Right renal cortex interstitium (tissue), 3 donors: Measurements from ENCODE around the gene DLG2. TPM values are rescaled to one million over a fixed set of nuclear protein-coding genes. Genes with fewer than 3 reads are reported as not detected.

Source experiments
- DNase-seq, 3 donors: peaks; one replicate each; pipeline ENCODE4 v3.0.0-alpha.2; 2013; ENCODE audit warnings: low read depth in 3 of 3, low spot score in 2 of 3
- polyA plus RNA-seq, 3 donors: library from polyadenylated mRNA; unstranded; fragments of 120-200 nt; gene quantifications; one replicate each; pipeline ENCODE4 v1.2.1, GENCODE V29; 2013; ENCODE audit not compliant: insufficient read length in 3 of 3

DLG2 gene
- polyA plus RNA-seq, 3 donors, result 11.5 to 14.0 (median 13.3) TPM

DNA sequence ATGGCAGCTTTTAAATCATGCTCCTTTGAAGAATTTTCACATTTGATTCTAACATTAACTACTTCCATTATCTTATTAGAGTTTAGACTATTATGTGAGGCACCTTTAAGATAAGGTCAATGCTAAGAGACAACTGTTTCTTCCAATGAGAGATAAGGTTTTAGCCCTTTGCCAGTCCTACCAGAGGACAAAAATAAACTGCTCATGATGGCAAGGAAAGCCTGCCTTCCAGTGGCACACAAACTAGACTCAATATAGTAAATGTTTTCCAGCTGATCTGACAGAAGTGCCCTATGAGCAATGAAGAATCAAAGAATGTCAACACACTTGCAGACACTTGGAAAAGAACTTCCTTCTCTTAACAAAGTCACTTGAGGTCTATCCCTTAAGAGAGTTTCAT, 1188.6 kb downstream of the DLG2 start:
- no peak for DNase-seq

DNA sequence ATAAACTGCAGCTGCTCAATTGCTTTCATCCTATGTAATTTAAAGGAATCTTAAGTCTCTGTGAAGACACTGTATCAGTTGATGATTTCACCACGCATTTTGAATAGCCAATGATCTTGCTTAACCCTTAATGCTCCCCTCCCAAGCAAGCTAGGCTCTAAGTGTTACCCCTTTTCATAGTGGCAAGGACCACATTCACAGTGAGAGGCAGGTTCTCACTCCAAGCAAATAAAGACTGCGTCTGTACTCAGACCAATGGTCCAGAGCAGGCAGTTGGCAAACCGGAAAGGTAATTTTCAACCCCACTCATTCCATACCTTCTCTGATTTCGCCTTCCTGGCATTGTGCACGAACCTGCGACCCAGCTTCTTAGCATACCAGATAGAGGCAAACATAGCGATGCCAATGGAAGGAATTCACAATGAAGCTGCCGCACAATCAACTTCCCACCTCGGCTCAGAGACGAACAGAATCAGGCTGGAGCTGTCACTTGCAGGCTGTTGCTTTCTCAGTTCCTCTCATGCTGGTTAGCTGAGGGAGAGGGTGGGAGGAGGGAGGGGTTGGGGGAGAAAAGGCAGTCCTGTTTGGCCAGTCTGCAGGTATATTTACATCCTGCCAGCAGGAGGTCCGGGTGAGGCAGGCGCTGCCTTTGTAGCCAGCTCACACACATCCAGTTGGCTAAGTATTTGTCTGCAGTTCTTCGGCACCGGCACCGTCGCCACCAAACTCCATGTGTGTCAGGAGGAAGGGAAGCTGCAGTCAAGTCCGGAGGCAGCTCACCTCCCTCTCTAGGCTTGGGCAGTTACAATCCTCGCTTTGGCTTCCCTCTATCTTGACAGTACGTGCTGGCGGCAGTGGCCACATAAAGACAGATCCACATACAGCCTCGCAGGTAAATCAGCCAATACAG, 1189.8 kb downstream of the DLG2 start:
- DNase-seq, result peak in 1 of 3 donors; percentile 18

DNA sequence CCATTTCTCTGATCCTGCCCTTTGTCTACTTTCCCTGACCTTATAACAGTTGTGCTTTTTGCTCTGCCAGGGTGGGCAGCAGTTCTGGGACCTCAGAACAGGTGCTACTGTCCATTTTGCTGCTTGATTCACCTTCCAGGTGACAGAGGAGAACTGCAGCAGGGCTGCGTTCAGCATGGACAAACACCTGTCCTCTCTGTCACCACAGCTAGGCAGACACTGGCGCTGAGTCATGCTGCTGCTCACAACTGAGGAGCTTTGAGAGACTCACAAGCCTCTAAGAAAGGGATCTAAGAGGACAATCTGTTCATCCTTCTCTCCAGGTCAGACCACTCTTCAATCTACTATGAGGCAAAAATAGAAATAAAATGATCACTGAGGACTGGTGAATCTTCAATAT, 1196.5 kb downstream of the DLG2 start:
- DNase-seq, result no peak

DNA sequence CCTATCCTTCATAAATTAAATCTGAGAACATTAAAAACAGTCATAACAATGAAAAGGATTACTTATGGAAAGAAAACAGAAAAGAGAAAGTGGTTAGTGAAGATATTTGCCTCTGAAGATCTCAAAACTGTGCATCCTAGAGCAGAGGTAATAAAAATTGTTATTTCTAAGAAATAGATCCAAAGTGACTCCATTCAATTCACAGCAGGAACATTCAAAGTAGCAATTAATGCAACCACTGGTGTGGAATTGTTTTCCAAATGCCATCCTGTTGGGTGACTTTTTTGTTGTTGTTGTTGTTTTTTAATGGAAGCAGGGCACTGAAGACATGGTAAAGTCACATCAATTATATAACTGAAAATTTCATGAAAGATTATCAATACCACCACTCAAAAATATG, 1201.5 kb downstream of the DLG2 start:
- DNase-seq, result no peak

DNA sequence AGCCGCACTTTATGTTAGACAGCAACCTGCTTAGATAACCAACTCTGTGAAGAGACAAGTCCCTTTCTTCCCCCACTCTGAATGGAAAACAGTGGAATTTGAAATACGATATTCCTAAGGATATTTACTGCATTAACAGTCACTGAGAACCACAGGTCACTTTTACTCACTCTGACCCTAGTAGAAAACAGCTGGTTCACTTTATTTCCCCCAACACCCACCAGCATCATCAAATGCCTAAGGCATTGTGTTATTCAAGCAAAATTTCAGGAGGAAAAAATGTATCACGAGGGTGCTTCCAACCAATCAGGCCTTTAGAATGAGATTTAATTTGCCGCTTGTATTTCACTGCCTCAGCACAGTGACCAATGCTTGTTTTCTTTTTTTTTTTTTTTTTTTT, 1206.9 kb downstream of the DLG2 start:
- DNase-seq, result peak; percentile 12 to 37 (median 36)

DNA sequence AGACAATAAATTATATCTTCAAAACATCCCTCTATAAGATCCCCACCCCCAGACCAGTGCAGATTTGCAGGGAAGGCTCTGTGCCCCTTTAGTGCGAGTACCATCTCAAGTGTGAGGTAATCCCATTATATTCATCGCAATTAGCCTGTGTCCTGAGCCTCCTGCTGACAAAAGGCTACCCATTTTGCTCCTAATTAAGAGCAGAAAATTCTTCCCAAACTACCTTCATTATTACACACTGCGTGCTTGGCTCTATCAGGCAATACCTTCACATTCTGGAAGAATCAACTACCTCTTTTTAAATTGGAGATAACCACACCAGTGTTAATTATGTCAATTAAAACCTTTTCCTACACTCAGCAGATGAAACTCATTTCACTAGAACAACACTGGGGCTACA, 1207.5 kb downstream of the DLG2 start:
- DNase-seq, result no peak

DNA sequence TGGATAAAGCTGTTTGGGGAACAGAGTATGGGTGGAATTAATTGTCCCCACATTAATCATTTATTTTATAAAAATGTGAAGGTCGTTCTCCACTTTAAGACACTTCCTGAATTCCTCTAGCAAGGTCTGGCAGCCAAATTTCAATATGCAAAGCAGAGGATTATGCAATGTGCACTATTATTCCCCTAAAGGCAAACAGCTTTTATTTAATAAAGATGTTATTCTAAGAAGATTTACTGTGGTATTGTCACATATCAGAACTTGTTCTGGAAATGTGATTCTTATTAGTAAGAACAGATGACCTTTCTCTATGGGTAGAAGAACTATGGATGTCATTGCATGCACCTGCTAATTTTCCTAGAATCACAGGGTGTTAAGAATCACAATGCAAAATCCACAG, 1212.2 kb downstream of the DLG2 start:
- DNase-seq, result no peak

DNA sequence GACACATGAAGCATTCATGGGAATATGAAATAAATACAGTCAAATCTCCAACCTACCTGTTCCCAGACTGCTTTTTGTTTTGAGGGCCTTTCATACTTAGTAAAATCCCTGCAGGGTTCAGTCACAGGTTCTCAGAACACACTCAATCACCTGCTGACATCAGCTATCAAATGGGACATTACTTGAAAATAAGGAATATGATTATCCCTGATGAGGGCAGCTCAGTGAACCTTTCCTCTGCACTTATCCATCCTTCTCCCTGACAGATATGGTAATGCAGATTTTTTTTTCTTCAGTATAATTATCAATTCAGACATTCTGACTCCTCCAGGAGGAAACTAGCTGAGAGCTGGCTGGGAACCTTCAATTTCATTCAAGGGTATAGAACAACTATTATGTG, 1213.6 kb downstream of the DLG2 start:
- no peak for DNase-seq

DNA sequence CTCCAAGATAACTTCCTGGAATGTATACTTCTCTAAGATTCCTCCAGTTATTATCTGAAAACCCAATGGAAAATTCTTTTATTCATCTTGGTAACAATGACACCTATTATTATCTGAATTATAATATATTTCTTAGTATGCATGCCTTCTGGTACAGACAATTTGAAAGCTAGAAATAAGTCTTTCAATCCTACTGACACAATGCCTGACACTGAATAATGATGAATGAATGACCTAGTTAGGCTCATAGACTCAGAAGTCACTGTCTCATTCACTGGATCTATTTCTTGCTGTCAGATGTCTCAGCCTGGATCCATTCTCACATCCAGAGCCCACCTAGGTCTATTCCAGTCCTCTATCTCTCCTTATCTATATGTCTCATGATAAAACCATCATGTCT, 1214.3 kb downstream of the DLG2 start:
- no peak for DNase-seq

DNA sequence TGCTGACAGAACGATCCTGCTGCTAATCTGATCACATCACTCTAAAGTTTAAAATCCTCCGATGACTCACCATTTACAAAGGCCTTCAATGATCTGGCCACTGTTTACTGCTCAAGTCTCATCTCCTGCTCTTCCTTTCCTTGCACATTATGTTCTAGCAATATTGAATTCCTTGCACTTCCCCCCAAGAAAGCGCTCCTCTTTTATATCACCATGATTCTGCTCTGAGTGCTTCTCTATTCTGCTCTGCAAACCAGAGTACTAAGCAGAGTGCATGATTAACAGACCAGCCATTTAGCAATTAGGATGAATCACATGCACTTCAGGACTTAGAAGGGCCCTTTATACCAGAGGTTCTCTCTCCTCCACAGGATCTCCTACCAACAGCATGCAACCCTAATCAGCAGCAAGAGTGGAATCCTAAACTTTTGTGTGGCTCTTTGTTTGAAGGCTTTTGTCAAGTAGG, 1218.2 kb downstream of the DLG2 start:
- no peak for DNase-seq

DNA sequence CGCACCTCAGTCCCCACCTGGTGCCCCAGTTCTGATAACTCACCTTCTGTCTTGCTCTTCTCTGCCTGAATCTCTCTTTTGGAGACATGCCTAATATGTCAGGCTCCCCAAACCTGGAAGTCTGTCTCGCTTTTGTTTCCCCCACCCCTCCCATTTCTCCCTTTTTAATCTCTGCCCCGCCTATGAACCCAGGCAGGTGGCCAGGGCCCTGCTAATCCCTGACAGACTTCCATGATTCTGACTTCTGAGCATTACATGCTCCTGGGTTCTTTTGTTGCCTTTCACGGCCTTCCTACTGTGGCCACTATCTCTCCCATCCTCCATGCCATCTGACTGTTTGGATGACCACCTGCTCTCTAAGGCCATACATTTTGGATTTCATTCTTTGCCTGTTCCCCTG, 1220.1 kb downstream of the DLG2 start:
- no peak for DNase-seq

DNA sequence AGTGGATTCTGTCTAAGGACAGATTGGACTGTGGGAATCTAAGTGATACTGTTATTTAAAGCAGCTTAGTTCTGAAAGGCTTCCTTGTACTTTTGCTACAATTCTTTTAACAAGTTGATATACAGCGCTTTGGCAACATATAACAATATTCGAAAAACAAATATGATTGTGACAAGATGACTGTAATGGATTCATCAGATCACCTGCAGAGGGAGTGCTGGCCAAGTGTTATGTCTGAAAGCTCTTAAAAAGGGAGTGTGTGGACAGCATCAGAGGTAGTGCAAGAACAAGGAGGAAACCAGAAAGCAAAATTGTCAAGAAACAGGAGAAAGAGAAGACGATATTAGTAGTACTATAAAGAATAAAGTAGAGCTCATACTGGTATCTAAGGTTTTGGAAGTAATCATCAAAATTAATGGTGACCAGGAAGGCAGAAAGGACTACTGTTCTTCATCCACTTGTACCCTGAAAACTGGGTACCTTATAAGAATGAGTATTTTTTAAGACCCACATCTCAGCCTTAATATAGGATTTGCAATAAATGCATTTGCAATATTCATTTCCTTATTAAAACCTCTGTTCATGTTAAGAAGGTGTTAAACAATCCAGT, 1229.0 kb downstream of the DLG2 start:
- no peak for DNase-seq

DNA sequence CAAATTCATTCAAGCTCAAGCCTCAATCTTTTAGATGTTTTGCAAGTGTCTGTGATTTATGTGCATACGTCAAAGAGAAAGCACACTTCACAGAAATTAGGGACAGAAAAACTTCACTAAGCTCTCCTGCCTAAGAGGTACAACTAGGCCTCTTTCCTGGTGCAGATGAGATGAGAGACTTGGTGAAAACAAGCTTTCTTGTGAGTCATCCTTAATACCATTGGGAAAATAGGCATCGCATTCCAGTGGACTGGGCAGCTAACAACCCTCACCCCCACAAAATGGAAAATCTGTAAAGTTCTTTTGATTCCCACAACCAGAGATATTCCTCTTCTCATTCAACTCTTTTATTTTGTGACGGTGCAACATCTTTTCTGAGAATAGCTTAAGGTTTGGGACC, 1230.6 kb downstream of the DLG2 start:
- DNase-seq, result no peak

DNA sequence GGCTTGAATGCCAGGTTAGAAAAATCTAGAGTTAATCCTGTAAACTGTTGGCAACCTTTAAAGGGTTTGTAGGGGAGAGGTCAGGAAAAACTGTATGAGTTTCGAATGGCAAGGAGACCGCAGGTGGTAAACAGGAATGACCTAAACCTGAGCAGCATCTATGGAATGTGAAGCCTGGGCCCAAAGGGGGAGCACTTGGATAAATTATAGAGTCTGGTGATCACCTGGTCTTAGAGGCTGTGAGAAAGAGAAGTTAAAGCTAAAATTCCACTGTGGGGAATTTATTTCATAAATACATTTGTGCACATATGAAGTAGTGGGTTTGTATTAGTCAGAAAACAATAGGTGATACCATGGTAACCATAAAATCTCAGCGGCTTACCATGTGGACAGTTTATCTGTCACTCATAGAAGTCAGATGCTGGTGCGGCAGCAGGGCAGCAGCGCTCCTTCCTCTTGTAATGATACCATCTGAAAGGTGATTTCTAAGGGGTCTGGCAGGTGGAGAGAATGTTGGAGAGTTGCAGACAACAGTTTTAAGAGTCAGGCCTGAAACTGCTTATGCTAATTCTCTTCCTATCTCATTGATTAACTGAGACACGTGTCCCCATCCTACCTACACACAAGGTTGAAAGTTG, 1236.6 kb downstream of the DLG2 start:
- DNase-seq, result no peak

DNA sequence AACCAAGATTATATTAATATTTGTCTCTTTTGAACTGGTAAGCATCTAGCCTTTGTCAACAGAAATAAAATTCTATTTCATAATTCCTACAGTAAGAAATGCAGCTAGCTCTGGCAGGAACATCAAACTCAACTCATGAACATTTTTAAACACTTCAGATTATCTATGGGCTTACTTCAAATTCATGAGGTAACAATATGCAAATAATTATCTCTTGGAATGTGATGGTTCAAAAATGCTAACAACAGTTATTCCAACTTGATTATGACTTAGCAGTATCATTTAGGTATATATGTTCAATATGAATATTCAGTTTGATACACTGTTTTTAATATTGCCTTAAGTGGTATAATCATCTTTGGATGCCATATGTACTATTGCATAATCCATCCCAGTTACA, 1237.4 kb downstream of the DLG2 start:
- DNase-seq, result no peak

DNA sequence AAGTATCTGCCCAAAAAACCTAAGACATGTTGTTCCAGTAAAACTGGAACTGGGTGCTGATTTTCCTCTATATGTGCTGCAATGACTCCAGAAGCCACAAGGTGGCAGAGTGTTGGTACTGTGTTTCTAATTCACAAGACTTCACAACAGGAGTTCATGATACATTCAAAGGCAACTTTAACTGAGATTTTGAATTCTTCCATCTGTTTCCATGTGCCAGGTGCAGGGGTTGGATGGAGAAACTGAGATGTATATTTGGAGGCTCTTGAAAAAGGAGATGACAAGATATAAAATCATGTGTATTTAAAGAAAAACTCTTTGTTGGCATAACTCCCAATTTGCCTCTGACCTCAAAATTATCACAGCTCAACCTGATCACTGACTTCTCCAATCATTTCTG, 1242.4 kb downstream of the DLG2 start:
- peak in 2 of 3 donors; percentile 13 to 16 for DNase-seq

DNA sequence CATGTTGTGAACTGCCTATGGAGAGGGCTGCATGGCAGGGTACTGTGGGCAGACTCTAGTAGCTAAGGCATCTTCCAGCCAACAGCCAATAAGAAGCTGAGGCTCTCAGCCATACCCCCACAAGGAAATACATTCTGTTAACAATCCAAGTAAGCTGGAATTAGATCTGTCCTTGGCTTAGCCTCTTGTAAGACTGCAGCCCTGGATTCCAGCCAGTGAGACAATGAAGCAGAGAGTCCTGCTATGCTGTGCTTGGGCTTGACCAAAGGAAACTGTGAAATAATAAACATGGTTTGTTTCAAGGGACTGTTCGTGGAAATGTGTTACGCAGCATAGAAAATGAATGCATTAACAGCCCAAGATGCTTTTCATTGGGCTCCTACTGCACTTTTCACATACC, 1243.6 kb downstream of the DLG2 start:
- DNase-seq, result no peak

DNA sequence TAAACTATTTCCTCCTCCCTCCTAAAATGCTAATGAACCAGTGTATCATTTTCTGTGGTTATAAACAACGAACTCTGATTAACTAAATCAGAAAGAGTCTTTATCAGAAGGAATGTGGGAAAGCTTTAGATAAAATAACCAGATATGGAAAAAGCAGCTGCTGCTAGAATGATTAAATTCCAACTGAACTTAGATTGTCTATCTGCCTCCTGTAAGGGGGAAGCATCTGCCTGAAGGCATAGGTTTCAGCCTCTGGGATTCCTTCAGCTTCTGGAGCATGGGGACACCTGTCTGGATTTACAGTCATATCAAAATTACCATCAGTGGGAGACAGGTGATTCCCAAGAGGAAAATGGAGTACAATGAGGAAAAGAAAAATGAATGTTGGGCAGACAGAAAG, 1245.5 kb downstream of the DLG2 start:
- DNase-seq, result no peak

DNA sequence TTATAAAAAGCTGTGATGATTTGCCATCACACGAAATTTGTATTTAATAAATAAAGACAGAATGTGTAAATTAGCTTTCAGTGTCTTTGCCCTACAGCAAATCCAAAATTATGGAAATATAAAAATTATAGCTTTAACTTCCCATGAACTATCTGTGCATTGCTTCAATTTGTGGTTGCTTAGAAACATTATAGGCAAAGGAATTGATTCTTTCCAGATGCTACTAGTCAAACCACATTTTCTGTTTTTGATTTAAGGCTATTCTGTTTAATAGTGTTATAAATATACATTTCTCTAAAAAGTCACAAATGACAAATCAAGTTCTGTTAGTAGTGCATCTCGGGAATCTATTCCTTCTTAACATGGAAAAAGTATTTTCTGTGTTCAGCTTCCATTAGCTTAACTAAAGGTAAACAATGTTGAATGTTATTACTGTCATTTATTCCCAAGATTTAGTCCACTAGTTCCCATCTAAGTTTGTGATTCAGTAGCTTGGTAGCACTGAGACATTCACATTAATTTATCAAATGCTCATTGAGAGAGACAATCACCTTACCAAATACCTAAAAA, 1254.7 kb downstream of the DLG2 start:
- no peak for DNase-seq

DNA sequence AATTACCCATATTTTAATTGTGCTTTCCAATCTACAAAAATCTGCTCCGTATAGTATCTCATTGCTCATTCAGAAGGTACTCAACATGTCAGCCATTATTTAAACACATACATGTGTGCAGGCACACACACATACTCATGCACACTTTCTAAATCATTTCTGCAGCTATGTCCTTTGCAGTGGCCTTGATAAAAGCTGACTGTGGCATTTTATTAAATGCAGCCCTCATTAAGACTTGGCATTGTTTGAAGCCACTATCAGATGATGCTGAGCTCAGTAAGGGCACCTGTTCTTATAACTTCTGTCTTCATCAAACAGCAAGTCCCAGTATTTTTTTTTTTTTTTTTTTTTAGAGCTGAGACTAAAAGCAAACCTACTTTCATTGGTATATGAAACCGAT, 1269.1 kb downstream of the DLG2 start:
- DNase-seq, result no peak

DNA sequence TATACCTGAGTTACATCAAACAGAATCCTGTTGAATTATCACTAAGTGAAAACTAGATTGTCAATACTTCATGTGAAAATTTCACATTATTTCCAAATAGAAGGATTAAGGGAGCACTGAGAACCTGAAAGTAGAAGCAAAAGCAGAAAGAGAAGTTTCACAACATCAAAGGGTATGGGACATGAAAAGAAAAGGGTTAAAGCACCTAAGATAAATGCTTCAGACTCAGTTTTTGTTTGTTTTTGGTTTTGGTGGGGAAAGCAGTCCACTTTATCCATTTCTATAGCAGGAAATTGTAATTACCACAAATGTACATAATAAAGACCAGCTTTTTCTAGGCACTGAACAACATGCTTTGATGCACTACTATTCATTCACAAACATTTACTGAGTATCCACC, 1271.2 kb downstream of the DLG2 start:
- DNase-seq, result no peak
